A673 (cell line): ENCODE data around the gene RNF115. TPM values are rescaled to one million over a fixed set of nuclear protein-coding genes. Genes with fewer than 3 reads are reported as not detected.

Experiments
- BruUV-seq: library from RNA; stranded (reverse); fragments of 400-500 nt; replicated peaks from 2 replicates; lab custom pipeline; 2021; lab: Mats Ljungman, UMichigan
- CTCF ChIA-PET: fragments of 300-600 bp; sonication (Branson Sonifier 250); formaldehyde crosslinking; loops from one replicate; lab custom pipeline; 2022; ENCODE audit warnings: antibody characterized with exemption; lab: Charles Lee
- POLR2A ChIA-PET: fragments of 300-600 bp; sonication (Branson Sonifier 250); formaldehyde crosslinking; loops from one replicate; lab custom pipeline; 2022; ENCODE audit warnings: antibody characterized with exemption; ENCODE audit not compliant: low non-redundant PET; lab: Charles Lee
- DNase-seq: peaks from one replicate; pipeline ENCODE4 v3.0.0-alpha.2; 2015; ENCODE audit warnings: low spot score
- H3K27ac ChIP-seq: fragments of 200-600 bp; sonication (generic); 2 replicates; pipeline ENCODE4 v1.5.1; 2016; ENCODE audit warnings: mixed run types, low read depth, mild to moderate bottlenecking, mixed read lengths, antibody characterized with exemption, low read length; ENCODE audit not compliant: poor library complexity, severe bottlenecking
- H3K27me3 ChIP-seq: fragments of 200-600 bp; sonication (generic); replicated peaks from 2 replicates; pipeline ENCODE4 v1.6.1; 2017; ENCODE audit warnings: mixed run types, low read depth, mild to moderate bottlenecking, mixed read lengths, antibody characterized with exemption, low read length; ENCODE audit not compliant: insufficient read depth, poor library complexity
- H3K36me3 ChIP-seq: fragments of 200-600 bp; sonication (generic); 2 replicates; pipeline ENCODE4 v1.6.1; 2016; ENCODE audit warnings: mixed run types, mild to moderate bottlenecking, mixed read lengths, antibody characterized with exemption, low read length; ENCODE audit not compliant: insufficient read depth, poor library complexity, severe bottlenecking
- H3K4me1 ChIP-seq: fragments of 200-600 bp; sonication (generic); 2 replicates; pipeline ENCODE4 v1.6.1; 2017; ENCODE audit warnings: mixed run types, mild to moderate bottlenecking, mixed read lengths, antibody characterized with exemption, low read length; ENCODE audit not compliant: insufficient read depth, poor library complexity, severe bottlenecking
- H3K4me3 ChIP-seq: fragments of 200-600 bp; sonication (generic); 2 replicates; pipeline ENCODE4 v1.5.1; 2016; ENCODE audit warnings: low read depth, mixed run types, mild to moderate bottlenecking, mixed read lengths, low read length; ENCODE audit not compliant: poor library complexity, severe bottlenecking
- H3K9me3 ChIP-seq: fragments of 200-600 bp; sonication (generic); 2 replicates; pipeline ENCODE4 v1.6.1; 2016; ENCODE audit warnings: mixed run types, low read depth, mild to moderate bottlenecking, mixed read lengths, antibody characterized with exemption, low read length; ENCODE audit not compliant: poor library complexity, severe bottlenecking
- CTCF ChIP-seq: fragments of 300-800, 200-600 bp; sonication (generic); conservative IDR thresholded peaks from 2 replicates; pipeline ENCODE4 v1.5.1; 2017; ENCODE audit warnings: low read depth, mild to moderate bottlenecking, antibody characterized with exemption, low read length, moderate library complexity, mixed read lengths
- EZH2 ChIP-seq: fragments of 200-600 bp; sonication (generic); IDR thresholded peaks from 2 replicates; pipeline ENCODE4 v1.6.1; 2017; ENCODE audit warnings: borderline replicate concordance, low read depth, mild to moderate bottlenecking, mixed read lengths, antibody characterized with exemption, low read length; ENCODE audit not compliant: poor library complexity, severe bottlenecking
- intact Hi-C: fragments of 100-400 bp; cut with micrococcal nuclease; formaldehyde crosslinking; loops from one replicate; pipeline ENCODE4 v1.10.0; 2022; ENCODE audit not compliant: unreplicated experiment
- total RNA-seq: library from RNA; stranded (reverse); gene quantifications from 2 replicates; pipeline ENCODE4 v1.2.3, GENCODE V29; 2021

The RNF115 gene
- total RNA-seq, 1 experiment from 2014 or later, result 18.0 TPM

DNA sequence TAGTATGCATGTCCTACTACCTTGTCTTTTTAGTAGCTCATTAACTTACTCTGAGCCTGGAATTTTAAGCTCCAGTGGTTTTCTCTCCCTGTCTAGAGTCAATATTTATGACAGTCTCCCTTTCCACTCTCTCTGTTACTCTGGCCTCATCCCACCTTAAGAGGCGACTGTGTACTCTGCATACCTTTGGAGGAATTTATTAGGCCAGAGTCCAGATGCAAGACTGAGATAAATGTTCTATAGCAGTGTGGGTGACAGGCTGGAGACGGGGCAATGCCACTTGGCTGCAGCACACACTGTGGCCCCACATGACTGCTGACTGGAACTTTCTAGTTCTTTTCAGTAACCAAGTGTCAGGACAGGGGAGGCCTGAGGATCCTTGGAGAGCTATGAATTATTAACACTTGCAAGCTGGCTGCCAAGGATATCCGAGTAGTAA is 112.7 kb downstream of the RNF115 start:
- Histone ChIP-seq H3K4me3 (no peak overlapping the region), H3K27ac (no peak overlapping the region), H3K36me3 (no peaks in the 10 kb centered on the region), H3K27me3 (no peaks in the 10 kb centered on the region), H3K4me1 (no peaks in the 10 kb centered on the region), H3K9me3 (no peaks in the 10 kb centered on the region)
- TF ChIP-seq EZH2, result no peak
- TF ChIP-seq CTCF, result no peak
- intact Hi-C loops, result no loop called here
- ChIA-PET POLR2A (no interaction called here), CTCF (no interaction called here)
- BruUV-seq, result no TSS peak
- DNase-seq, result no peak

- Histone ChIP-seq H3K27me3 (no peaks in the 10 kb centered on the region), H3K36me3 (no peaks in the 10 kb centered on the region), H3K4me3 (no peak overlapping the region), H3K27ac (no peak overlapping the region), H3K9me3 (no peaks in the 10 kb centered on the region), H3K4me1 (no peaks in the 10 kb centered on the region)
- intact Hi-C loops, result no loop called here
- TF ChIP-seq CTCF, result no peak
- no peak for TF ChIP-seq EZH2
- CTCF ChIA-PET, result no interaction called here
- POLR2A ChIA-PET, result no interaction called here
- no peak for DNase-seq
- BruUV-seq, result no TSS peak
These were observed 113.4 kb downstream of the RNF115 start for GRCh38 chr1:145710291-145711027.

- no peaks in the 10 kb centered on the region for H3K27me3 ChIP-seq
- H3K4me3 ChIP-seq, result no peak overlapping the region
- H3K27ac ChIP-seq, result no peak overlapping the region
- POLR2A ChIA-PET, result no interaction called here
- CTCF ChIA-PET, result interaction anchor here (0.6 kb wide), 1 partner anchor 95 kb away, joined by 3 read pairs; no protein-coding TSS in a partner anchor
- BruUV-seq, result no TSS peak
- intact Hi-C loops, result no loop called here
- H3K4me1 ChIP-seq, result no peaks in the 10 kb centered on the region
- H3K9me3 ChIP-seq, result no peaks in the 10 kb centered on the region
- no peak for DNase-seq
- no peak for TF ChIP-seq CTCF
- no peak for TF ChIP-seq EZH2
- H3K36me3 ChIP-seq, result no peaks in the 10 kb centered on the region
These were observed 115.8 kb downstream of the RNF115 start for GRCh38 chr1:145708063-145708462.
